ENCODE data around the gene PDCD1LG2.
A peak's percentile ranks its signal among the peaks of the same experiment; 100 is the strongest.
"Not testable (repeated sequence)": the region's sequence is repeated elsewhere in the genome, so short reads cannot be mapped to it uniquely, and the experiment has no call there.

The PDCD1LG2 gene

GRCh38 chr9:5510360-5510931 lies at the start of gene PDCD1LG2:
PDCD1LG2 (plus strand) TSS chr9:5510531; CDS start chr9:5522547, 12,016 bp downstream.
- DNase-seq, result peak; percentile 76 to 91 (median 88)

DNA sequence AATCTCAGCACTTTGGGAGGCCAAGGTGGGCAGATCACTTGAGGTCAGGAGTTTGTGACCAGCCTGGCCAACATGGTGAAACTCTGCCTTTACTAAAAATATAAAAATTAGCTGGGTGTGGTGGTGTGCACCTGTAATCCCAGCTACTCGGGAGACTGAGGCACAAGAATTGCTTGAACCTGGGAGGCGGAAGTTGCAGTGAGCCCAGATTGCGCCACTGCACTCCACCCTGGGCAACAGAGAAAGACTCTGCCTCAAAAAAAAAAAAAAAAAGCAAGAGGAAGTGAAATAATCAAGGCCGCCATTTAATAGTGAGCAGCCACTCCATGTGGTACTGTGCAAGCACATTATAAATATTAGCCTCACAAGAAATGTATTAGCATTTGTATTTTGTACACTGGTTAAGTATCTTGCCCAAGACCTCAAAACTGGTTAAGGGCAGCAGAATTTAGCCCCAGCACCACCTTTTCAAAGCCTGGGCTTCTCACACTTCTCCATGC lies 45.5 kb upstream of the PDCD1LG2 start:
- DNase-seq, result not testable (repeated sequence)

DNA sequence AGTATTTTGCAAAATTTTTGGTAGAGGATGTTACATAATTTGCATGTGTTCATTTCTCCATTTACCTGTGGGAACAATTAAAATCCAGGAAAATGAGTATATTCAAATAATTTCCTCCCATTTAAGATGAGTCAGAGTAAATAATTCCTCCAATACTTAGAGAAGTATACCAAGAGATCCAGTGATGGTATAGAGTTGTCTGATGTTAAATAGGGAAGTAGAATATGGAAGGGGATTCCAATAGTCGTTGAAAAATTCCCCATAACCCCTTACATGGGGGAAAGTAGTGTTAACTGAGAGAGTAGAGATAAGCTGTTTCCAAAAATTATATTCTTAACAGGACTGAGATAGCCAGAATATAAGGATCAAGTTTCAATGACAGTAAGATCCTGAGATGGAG lies 44.3 kb upstream of the PDCD1LG2 start:
- DNase-seq, result peak; percentile 54 to 88 (median 65)

DNA sequence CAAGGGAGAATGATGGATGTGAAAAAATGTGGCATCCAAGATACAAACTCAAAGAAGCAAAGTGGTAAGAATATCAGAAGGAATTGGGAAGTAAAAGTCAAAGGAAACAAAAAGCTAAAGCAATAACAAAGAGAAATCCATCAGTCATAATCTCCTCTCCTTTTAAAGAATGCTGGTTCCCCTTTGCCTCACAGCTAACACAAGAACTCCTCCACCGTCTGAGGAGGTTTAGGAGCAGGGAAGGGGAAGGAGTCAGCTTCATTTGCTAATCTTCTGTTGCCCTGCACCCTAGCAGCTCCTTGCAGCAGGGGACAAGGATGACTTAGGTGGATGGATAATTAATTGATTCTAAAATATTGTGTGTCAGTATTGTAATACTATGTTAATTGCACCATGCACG lies 43.6 kb upstream of the PDCD1LG2 start:
- DNase-seq, result peak; percentile 56 to 68 (median 56)

DNA sequence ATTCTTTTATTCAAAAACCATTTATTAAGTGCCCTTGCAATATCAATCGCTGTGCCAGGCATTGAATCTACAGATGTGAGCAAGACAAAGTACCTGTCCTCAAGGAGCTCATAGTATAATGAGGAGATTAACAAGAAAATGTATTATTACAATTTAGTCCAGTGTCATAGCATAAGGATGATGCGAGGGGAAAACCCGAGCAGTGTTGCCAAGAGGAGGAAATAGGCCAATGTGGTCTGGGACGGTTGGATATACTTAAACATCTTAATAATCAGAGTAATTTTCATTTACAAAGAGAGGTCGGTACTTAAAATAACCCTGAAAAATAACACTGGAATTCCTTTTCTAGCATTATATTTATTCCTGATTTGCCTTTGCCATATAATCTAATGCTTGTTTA lies 41.5 kb upstream of the PDCD1LG2 start:
- peak; percentile 59 to 77 (median 66) for DNase-seq

- DNase-seq, result no peak
These were observed 40.2 kb upstream of the PDCD1LG2 start for GRCh38 chr9:5470122-5470521.

DNA sequence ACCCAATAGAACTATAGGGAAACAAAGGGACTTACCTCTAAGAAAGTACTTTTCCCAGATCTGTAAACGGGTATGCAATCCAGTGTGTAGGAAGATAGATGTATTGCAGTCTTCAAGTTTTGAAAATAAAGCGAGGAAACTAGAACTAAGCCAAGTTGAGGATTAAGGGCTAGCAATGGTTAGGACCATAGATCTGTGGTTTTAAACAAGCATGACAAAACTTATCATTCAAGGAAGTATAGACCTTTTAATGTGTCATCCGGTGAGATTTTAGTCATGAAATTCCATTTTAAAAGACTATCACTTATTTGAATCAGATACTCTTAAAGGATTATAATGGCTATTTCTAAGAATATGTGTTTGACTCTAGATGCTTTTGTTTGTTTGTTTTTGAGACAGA lies 39.5 kb upstream of the PDCD1LG2 start:
- no peak for DNase-seq

DNA sequence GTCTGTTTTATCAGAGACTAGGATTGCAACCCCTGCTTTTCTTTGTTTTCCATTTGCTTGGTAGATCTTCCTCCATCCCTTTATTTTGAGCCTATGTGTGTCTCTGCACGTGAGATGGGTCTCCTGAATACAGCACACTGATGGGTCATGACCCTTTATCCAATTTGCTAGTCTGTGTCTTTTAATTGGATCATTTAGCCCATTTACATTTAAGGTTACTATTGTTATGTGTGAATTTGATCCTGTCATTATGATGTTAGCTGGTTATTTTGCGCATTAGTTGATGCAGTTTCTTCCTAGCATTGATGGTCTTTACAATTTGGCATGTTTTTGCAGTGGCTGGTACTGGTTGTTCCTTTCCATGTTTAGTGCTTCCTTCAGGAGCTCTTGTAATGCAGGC lies 34.7 kb upstream of the PDCD1LG2 start:
- not testable (repeated sequence) for DNase-seq

- peak; percentile 75 to 86 (median 76) for DNase-seq
These were observed 32.1 kb upstream of the PDCD1LG2 start for GRCh38 chr9:5478206-5478605.

DNA sequence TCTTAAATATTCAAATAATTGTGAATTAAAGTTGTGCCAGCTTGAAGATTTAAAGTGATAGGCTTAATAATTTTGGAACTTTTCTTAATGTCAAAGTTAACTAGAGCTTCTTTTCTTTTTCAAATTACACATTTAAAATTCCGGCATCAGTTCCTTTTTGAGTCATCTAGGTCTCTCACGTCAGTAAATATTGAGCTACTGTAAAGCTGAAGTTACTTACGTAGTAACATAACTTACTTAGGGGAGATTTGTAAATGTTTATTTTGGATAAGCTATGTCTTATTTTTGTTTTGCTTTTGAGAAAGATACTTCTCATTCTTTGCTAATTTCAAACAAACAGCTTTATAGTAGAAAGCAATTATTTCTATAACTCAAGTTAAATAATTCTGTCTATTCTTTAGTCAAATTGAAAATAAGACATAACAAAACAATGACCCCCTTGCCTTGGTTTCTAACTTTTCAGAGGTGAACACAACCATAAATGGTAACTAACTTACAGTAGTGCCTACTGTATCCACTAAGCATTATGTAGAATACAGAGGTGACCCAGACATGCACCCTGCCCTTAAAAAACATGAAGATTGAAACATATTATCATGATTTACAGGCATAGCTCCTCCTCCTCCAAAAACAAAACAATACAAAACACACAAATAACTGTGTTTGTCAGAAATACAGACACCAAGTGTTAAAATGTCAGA lies 30.2 kb upstream of the PDCD1LG2 start:
- peak in 2 of 3 donors; percentile 31 to 47 for DNase-seq

DNA sequence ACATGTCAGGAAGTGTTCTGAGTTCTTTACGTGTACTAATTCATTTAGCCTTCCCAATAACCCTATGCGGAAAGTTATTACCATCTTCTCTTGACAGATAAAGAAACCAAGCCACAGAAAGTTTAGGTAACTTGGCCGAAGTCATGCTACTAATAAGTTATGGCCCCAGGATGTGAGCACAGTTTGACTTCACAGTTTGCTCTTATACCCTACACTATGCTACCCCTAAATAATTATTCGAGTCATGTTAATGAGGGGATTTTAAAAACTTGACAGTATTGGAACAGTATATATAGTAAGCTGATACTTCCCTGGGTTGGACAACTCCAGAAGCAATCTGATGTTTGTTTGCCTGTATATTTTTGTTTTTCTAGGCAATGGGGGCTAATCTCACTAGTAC lies 29.4 kb upstream of the PDCD1LG2 start:
- no peak for DNase-seq

DNA sequence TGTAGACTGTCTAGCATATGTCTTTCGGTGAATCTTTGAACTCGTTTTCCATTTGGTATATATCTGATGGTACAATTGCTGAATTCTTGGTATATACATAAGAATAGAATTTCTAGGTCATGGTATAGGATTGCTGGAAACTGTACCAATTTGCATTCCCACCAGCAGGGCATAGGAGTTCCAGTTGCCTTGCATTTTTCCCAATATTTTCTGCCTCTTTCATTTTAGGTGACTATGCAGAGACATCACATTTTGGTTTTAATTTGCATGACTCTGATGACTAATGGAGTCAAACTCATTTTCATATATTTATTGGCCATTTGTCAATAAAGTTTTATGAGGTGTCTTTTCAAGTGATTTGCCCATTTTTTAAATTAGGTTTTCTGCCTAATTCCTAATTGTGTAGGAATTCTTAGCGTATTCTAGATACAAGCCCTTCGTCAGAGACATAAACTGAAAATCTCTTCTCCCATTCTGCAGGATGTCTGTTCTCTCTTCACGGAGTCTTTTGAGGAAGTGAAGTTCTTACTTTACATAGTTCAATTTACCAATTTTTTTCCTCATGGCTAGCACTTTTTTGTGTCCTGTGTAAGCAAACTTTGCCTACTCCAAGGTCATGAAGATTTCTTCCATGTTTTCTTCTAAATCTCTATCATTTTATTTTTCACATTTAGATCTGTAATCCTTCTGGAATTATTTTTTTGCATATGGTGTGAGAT lies 28.9 kb upstream of the PDCD1LG2 start:
- peak in 2 of 3 donors; percentile 47 to 70 for DNase-seq

DNA sequence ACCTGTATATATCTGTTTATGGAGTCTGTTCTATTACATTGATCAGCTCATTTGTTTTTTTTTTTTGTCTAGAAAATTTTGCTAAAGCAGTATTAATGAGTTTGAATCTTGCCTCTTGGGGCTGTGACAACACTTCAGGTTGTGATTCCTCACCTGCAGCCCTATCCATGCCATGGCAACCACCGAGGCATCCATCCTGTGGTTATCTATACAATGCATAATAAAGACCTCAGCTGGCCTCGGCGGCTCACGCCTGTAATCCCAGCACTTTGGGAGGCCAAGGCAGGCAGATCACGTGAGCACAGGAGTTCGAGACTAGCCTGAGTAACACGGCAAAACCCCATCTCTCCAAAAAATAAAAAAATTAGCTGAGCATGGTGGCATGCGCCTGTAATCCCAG lies 28.1 kb upstream of the PDCD1LG2 start:
- no peak for DNase-seq

DNA sequence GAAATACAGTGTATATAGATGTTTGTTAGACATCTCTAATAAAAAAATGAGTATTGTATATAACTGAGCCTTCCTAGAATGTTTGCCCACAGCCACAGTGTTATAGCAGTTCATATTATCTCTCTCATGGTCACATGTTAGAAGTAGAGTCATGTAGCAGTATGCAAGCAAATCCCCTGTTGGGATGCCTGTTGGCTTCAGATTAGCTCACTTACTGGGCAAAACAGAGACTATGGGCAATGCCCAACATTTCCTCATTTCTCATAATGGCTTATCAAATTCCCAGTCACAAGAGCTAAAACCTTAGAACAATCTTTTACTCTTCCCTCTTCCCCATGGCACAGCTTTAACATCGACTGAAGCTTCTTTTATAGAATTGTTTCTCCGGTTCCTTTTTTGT lies 27.0 kb upstream of the PDCD1LG2 start:
- DNase-seq, result peak; percentile 28 to 70 (median 40)

DNA sequence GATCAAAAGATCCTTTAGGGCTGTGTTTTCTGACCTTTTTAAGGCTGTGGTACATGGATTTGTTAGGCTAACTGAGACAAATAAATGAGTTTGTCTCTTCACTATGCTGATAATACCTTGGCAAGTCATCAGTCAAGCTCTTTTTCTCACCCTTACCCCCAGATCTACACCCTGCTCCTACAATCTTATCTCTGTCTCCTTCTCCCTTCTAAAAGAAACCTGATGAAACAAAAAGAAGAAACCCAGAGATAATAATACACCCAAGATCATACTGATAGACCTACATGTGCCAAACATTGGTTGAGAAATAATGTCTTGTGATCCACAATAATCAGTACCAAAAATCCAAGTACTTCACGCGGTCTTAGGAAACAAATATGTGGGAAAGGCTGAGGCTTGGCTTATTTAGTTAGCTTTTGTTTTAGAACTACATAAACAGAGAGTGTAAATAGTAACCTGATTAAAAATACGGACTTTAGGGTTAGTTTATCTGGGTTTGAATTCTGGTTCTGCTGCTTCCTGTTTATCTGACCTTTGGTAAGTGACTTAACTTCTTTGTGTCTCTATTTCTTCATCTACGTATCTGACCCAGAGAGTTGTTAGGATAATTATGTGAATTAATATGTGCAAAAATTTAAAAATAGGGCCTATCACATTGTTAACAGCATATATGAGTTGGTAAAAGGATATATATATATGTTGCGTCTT lies 24.8 kb upstream of the PDCD1LG2 start:
- DNase-seq, result no peak

DNA sequence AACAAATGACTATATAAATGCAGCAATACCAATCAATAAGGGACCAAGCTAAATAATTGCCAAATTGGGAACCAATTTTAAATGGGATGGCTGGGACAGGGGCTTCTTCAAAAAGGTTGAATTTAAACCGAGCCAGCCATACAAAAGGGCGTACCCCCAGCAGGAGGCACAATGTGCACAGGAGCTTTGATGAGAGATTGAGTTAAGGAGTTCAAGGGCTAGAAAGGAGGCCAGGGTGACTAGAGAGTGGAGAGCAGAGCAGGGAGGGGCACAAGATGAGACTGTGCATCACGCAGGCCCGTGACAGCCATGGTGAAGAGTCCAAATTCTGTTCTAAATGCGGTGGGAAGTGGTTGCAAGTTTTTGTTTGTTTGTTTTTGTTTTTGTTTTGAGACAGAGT lies 23.3 kb upstream of the PDCD1LG2 start:
- no peak for DNase-seq

GRCh38 chr9:5488221-5489008 lies 21.9 kb upstream of the PDCD1LG2 start:
- DNase-seq, result peak in 1 of 3 donors; percentile 21

DNA sequence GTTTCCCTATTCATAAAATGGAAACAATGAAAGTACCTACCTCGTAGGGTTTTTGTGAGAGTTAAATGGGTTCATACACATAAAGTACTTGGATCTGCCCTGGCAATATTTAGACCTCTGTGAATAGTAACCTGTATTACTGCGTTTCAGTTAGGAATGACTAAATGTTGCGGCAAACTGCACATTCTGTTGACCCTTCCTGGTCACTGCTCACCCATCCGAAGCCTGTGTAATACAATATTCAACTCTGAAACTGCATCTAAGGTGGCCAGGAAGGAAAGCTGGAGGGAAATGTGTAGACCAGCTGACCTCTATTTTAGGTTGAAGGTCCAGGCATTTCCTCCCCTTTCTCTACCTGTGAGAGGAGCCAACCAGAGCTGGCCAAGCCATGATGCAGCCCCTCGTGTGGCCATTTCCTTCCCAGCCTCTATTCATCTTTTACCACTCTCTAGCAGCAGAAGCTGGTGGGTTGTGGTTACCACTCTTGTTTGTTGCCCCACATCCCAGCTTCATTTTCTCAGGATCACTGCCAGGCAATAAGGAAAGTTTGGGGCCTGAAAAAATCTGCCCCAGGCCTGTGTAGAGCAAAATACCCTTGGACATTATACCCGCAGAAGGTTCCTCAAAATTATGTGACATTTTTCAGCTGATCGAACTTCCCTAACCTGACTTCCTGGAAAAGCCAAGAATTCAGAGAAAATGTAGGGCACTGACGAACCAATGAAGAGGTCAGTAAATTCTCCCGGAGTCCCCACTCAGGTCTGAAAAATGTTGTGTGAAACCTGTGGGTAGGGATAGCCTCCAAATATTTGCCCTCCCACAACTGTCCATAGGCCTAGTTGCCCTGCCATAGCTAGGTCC lies 20.5 kb upstream of the PDCD1LG2 start:
- DNase-seq, result peak; percentile 74 to 95 (median 82)

DNA sequence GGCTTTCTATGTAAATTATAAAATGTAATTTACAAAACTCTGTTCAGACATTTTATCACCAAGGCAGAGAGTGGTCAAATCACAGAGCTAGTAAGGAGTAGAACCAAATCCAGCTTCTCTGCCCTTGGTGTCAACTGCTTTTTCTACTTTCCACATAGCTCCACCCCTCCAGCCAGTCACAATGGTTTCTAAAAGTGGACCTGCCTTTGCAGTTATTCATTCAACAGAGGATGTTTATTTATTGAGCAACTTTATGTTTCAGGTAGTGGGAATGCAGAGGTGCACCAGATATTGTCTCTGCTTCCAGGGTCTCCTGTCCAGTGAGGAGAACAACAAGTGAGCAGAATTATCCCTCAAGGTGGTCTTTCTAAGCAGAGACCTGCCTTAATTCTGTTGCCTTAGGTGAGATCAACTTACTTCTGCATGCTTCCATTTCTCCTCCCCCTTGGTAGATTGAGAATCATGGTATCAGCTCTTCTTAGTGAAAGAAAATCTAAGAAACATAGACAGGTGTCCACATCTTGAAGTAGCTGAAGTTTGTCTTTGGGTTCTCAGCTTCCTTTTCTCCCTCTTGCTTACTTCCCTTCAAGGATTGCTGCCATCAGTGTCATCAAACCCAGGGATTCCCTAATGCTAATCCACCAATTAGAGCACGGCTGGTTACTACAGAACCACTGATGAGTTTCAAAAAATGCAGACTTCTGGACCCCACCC lies 17.2 kb upstream of the PDCD1LG2 start:
- DNase-seq, result no peak

DNA sequence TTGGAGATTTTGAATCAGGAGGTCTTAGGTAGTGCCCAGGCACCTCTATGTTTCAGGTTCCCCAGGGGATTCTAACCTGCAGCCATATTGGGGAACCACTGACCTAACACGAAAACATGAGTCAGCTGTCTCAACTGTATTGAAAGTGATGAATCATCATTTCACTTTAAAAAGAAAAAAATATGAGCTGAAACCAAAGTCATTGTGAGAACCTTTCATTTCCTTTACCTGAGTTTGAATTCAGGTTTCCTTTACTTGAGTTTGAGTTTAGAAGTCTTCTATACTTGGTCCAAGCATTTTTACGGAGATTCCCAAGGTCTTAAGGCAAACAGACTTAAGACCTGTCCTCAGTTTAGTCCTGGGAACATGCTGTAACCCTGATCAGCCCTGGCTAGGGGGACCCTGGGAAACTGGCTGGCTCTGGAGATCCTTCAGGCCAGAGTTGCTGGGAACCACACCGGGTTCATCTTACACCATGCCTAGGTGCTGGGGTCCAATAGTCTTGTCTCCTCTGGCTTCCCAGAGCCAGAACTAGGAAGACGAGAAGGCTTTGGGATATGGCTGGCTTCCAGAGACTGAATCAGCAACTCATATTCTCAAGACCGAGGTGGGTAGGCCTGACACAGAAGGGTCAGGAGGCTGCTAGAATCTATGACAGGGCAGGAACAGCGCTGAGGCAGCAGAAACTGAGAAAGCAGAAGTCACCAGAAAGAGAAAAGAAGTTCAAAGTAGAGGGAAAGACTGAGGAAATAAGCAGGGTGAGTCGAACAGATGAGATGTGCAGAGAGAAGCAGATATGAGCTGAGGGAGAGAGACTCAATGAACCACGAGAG lies 16.4 kb upstream of the PDCD1LG2 start:
- peak; percentile 89 to 94 (median 92) for DNase-seq
